Keratinocyte (primary cell): ENCODE measurements around the gene MRPS22. TPM values are rescaled to one million over a fixed set of nuclear protein-coding genes. Genes with fewer than 3 reads are reported as not detected.

Experiments used
- DNase-seq: peaks from one replicate; pipeline ENCODE4 v3.0.0-alpha.2; 2011; ENCODE audit warnings: low read depth, missing footprints, low spot score
- FAIRE-seq: peaks from 2 replicates; lab custom pipeline; 2011; peaks lifted over from hg19 to GRCh38; lab: Jason Lieb, UNC
- H2AFZ ChIP-seq: 2 replicates; pipeline ENCODE4 v1.6.0; 2012; ENCODE audit warnings: low read length, control low read depth, inconsistent platforms; ENCODE audit not compliant: control insufficient read depth
- H3K27ac ChIP-seq: 2 replicates; pipeline ENCODE4 v1.5.1; 2011; ENCODE audit warnings: low read length; ENCODE audit not compliant: control insufficient read depth, insufficient read depth
- H3K27me3 ChIP-seq: 3 replicates; pipeline ENCODE4 v1.6.0; 2011; ENCODE audit warnings: low read length; ENCODE audit not compliant: control insufficient read depth, insufficient read depth; ENCODE audit errors: extremely low read depth
- H3K36me3 ChIP-seq, 2 experiments: 2 replicates in 1 of 2; 3 replicates in 1 of 2; pipeline ENCODE4 v1.5.1; 2011; ENCODE audit warnings: low read length in 2 of 2, mild to moderate bottlenecking in 1 of 2; ENCODE audit not compliant: control insufficient read depth in 2 of 2, insufficient read depth in 2 of 2; ENCODE audit errors: extremely low read depth in 1 of 2
- H3K4me1 ChIP-seq: 3 replicates; pipeline ENCODE4 v1.5.1; 2011; ENCODE audit warnings: low read length; ENCODE audit not compliant: control insufficient read depth, insufficient read depth; ENCODE audit errors: extremely low read depth
- H3K4me2 ChIP-seq: 3 replicates; pipeline ENCODE4 v1.6.0; 2011; ENCODE audit warnings: low read depth, low read length; ENCODE audit not compliant: control insufficient read depth, insufficient read depth; ENCODE audit errors: extremely low read depth
- H3K4me3 ChIP-seq, 3 experiments: fragments of 200-600 bp in 1 of 3; sonication (generic) in 1 of 3; 2 replicates in 2 of 3; 3 replicates in 1 of 3; pipeline ENCODE4 v1.5.1; 2011 to 2016; ENCODE audit warnings: low read length in 3 of 3, mild to moderate bottlenecking in 3 of 3, control low read depth in 2 of 3, inconsistent platforms in 1 of 3, low read depth in 1 of 3, mixed read lengths in 1 of 3, mixed run types in 1 of 3, moderate library complexity in 1 of 3; ENCODE audit not compliant: control insufficient read depth in 2 of 3, insufficient read depth in 2 of 3; ENCODE audit errors: extremely low read depth in 1 of 3
- H3K79me2 ChIP-seq: 2 replicates; pipeline ENCODE4 v1.6.0; 2012; ENCODE audit warnings: low read length; ENCODE audit not compliant: control insufficient read depth, insufficient read depth
- H3K9ac ChIP-seq: 3 replicates; pipeline ENCODE4 v1.6.0; 2011; ENCODE audit warnings: low read length; ENCODE audit not compliant: control insufficient read depth, insufficient read depth; ENCODE audit errors: extremely low read depth
- H3K9me1 ChIP-seq: 3 replicates; pipeline ENCODE4 v1.6.0; 2011; ENCODE audit warnings: low read length; ENCODE audit not compliant: control insufficient read depth, insufficient read depth; ENCODE audit errors: extremely low read depth
- H3K9me3 ChIP-seq: 2 replicates; pipeline ENCODE4 v1.5.1; 2012; ENCODE audit warnings: low read depth, low read length; ENCODE audit not compliant: control insufficient read depth
- H4K20me1 ChIP-seq: 3 replicates; pipeline ENCODE4 v1.6.0; 2011; ENCODE audit warnings: low read length; ENCODE audit not compliant: control insufficient read depth, insufficient read depth; ENCODE audit errors: extremely low read depth
- EZH2 ChIP-seq: IDR thresholded peaks from one replicate; pipeline ENCODE4 v1.6.1; 2012; ENCODE audit warnings: inconsistent platforms, mild to moderate bottlenecking, low read length, moderate library complexity
- dilution Hi-C: fragments of 300-500 bp; cut with MboI; formaldehyde crosslinking; loops from one replicate; pipeline ENCODE4 v1.7.0; 2020; ENCODE audit warnings: low sequenced_read_pairs; ENCODE audit not compliant: extremely low pct_ligation_motif_present
- polyA plus RNA-seq, 5 experiments: library from polyadenylated mRNA; depleted of rRNA in 3 of 5; stranded (reverse) in 3 of 5; stranded (forward) in 1 of 5; unstranded in 1 of 5; fragments of >200 nt; gene quantifications; 1 replicate in 1 of 5; 2 replicates in 3 of 5; 3 replicates in 1 of 5; pipeline versions ENCODE4 v1.2.1 to v1.2.3, GENCODE V29; 2011 to 2012; ENCODE audit warnings: missing spikeins in 2 of 5, low read depth in 1 of 5, low replicate concordance in 1 of 5
- TF ChIP-seq, protein P1 (sequence below), 3 experiments: IDR thresholded peaks in 1 of 3; conservative IDR thresholded peaks in 1 of 3; optimal IDR thresholded peaks in 1 of 3; 2 replicates in 2 of 3; 3 replicates in 1 of 3; pipeline versions ENCODE3 to v1.5.1; 2011; ENCODE audit warnings: low read length in 3 of 3, mild to moderate bottlenecking in 3 of 3, moderate library complexity in 2 of 3, control low read depth in 1 of 3, inconsistent platforms in 1 of 3; ENCODE audit not compliant: insufficient read depth in 2 of 3; ENCODE audit errors: extremely low read depth in 1 of 3

Gene MRPS22
- polyA plus RNA-seq, 1 donor (not counting 4 experiments of a cell fraction or from before 2014, with no cell fraction given) = 91.9 TPM

DNA sequence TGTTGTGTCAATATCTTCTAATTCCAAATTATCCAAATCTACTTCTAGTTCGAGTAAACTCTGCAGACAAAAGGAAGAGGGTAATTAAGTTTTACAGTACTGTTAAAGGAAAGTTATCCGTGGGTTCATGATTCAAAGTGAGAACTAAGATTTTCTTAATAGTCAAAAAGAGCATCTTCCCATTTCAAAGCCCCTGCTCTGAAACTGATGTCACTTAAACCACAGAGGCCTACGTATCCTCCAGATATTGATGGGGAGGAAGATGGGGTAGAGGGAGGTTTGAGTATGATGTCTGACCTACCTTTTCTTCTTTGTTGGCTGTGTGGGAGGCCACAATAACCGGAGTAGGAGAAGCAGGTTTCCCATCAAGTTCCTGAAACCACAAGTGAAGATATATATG is 14.1 kb downstream of the MRPS22 start:
- no peak for DNase-seq
- Histone ChIP-seq H3K4me3 (no peak overlapping the region), H3K36me3 (peaks cover 34 to 42% of the 10 kb centered on the region in 2 experiments), H3K79me2 (no peaks in the 10 kb centered on the region), H3K4me1 (no peaks in the 10 kb centered on the region), H3K27me3 (no peaks in the 10 kb centered on the region), H3K9me1 (no peaks in the 10 kb centered on the region), H3K9me3 (no peaks in the 10 kb centered on the region), H3K9ac (no peak overlapping the region), H4K20me1 (no peaks in the 10 kb centered on the region), H3K27ac (no peak overlapping the region), H2AFZ (no peak overlapping the region), H3K4me2 (no peak overlapping the region)
- no peak for FAIRE-seq
- dilution Hi-C loops = no loop called here
- no peak for TF ChIP-seq EZH2
- TF ChIP-seq, protein P1, sequence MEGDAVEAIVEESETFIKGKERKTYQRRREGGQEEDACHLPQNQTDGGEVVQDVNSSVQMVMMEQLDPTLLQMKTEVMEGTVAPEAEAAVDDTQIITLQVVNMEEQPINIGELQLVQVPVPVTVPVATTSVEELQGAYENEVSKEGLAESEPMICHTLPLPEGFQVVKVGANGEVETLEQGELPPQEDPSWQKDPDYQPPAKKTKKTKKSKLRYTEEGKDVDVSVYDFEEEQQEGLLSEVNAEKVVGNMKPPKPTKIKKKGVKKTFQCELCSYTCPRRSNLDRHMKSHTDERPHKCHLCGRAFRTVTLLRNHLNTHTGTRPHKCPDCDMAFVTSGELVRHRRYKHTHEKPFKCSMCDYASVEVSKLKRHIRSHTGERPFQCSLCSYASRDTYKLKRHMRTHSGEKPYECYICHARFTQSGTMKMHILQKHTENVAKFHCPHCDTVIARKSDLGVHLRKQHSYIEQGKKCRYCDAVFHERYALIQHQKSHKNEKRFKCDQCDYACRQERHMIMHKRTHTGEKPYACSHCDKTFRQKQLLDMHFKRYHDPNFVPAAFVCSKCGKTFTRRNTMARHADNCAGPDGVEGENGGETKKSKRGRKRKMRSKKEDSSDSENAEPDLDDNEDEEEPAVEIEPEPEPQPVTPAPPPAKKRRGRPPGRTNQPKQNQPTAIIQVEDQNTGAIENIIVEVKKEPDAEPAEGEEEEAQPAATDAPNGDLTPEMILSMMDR (optimal IDR thresholded peaks at IDR 0.05 in 1 of 3, IDR thresholded peaks at IDR 0.05 in 1 of 3, conservative IDR thresholded peaks at IDR 0.05 in 1 of 3; ENCODE audit: extremely low read depth in 1 of 3, insufficient read depth in 2 of 3, low read length in 3 of 3) = no peak

DNA sequence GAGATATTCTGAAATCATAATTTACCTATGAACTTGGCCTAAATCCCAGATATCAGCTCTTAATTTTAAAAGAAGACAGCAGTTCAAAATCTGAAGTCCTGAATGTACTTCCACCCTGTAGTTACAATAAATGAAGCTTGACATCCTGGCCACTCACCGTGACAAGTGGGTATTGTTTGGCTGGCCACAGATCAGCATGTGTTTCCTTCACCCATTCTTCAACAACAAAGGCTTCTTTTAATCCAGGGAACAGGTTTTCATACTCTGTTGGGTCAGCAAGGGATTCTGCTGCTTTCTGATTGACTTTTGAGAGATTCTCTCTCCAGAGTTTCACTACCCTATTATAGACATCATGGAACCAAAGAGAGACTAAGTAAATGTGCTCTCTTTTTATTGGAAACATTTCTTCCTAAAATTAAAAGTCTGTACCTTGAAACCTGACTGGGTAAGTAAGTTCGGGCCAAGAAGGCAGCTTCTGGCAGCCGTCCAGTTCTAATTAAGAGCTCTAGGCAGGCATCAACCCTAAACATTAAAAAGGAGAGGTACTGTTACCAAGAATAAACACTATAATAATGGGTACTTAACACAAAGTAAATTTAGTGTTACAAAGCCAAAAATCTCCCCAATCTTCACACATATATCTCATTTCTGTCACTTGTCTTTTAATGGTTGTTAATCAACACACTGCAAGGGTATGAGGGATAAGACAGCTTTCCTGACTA is 15.2 kb downstream of the MRPS22 start:
- H3K36me3 ChIP-seq = peaks cover 37 to 48% of the 10 kb centered on the region in 2 experiments

More for the DNA sequence above, 15.2 kb downstream of the MRPS22 start:
- FAIRE-seq (no peak), DNase-seq (no peak)
- Histone ChIP-seq H3K4me2 (no peak overlapping the region), H3K9me3 (no peaks in the 10 kb centered on the region), H3K79me2 (no peaks in the 10 kb centered on the region), H4K20me1 (no peaks in the 10 kb centered on the region), H3K4me3 (no peak overlapping the region), H3K9ac (no peak overlapping the region), H3K27ac (no peak overlapping the region), H3K27me3 (no peaks in the 10 kb centered on the region), H3K4me1 (no peaks in the 10 kb centered on the region), H2AFZ (no peak overlapping the region), H3K9me1 (no peaks in the 10 kb centered on the region)
- dilution Hi-C loops = no loop called here
- TF ChIP-seq, protein P1 (optimal IDR thresholded peaks at IDR 0.05 in 1 of 3, IDR thresholded peaks at IDR 0.05 in 1 of 3, conservative IDR thresholded peaks at IDR 0.05 in 1 of 3; ENCODE audit: extremely low read depth in 1 of 3, insufficient read depth in 2 of 3, low read length in 3 of 3) = no peak
- no peak for TF ChIP-seq EZH2
